HG03520 (cell line): ENCODE results near the gene PSG6.
"Not testable (repeated sequence)": the region's sequence is repeated elsewhere in the genome, so short reads cannot be mapped to it uniquely, and the experiment has no call there.

Experiments
- ATAC-seq: cut with Tn5 transposase; IDR thresholded peaks from one replicate; pipeline ENCODE4 v1.9.1; 2021; ENCODE audit warnings: mild to moderate bottlenecking, moderate library complexity; ENCODE audit not compliant: unreplicated experiment

Gene PSG6

GRCh38 chr19:42853231-42853630 lies 64.5 kb downstream of the PSG6 start:
- ATAC-seq, result not testable (repeated sequence)

GRCh38 chr19:42852821-42853220 lies 64.9 kb downstream of the PSG6 start:
- not testable (repeated sequence) for ATAC-seq
